SH-SY5Y (cell line): ENCODE data around the gene PTPRD.

Experiments used
- GATA2 ChIP-seq: IDR thresholded peaks from 2 replicates; pipeline ENCODE4 v1.6.1; 2011; ENCODE audit warnings: mild to moderate bottlenecking, low read depth, low read length
- GATA3 ChIP-seq: IDR thresholded peaks from 2 replicates; pipeline ENCODE4 v1.6.1; 2011; ENCODE audit warnings: low read depth, mild to moderate bottlenecking, low read length, moderate library complexity

- no peak for TF ChIP-seq GATA2
- TF ChIP-seq GATA3, result no peak
These were observed 1786.5 kb downstream of the PTPRD start for GRCh38 chr9:8826281-8826680.
